GM12878 (cell line): Measurements from ENCODE around the gene TSC22D3. TPM values are rescaled to one million over a fixed set of nuclear protein-coding genes. Genes with fewer than 3 reads are reported as not detected.

ENCODE experiments used
- ATAC-seq: fragments of 200-7000 bp; cut with Tn5 transposase; 3 replicates; pipeline ENCODE4 v1.9.1; 2020; ENCODE audit warnings: mild to moderate bottlenecking, moderate library complexity
- BruUV-seq: library from RNA; stranded (reverse); fragments of 400-500 nt; replicated peaks from 2 replicates; lab custom pipeline; 2021; lab: Mats Ljungman, UMichigan
- CTCF ChIA-PET: fragments of 300-600 bp; sonication (Branson Sonifier 250); formaldehyde crosslinking; extraction: SDS; loops from one replicate; lab custom pipeline; 2021; ENCODE audit warnings: inconsistent platforms; lab: Yijun Ruan, JAX
- POLR2A ChIA-PET: fragments of 350-600 bp; formaldehyde crosslinking; extraction: SDS; loops from one replicate; lab custom pipeline; 2021; ENCODE audit warnings: inconsistent platforms; lab: Charles Lee
- RAD21 ChIA-PET: fragments of 300-600 bp; sonication (Branson Sonifier 250); formaldehyde crosslinking; loops from one replicate; lab custom pipeline; 2023; ENCODE audit warnings: antibody characterized with exemption; ENCODE audit not compliant: unreplicated experiment; lab: Charles Lee
- SMC1A ChIA-PET: fragments of 300-600 bp; sonication (Branson Sonifier 250); formaldehyde crosslinking; loops from one replicate; lab custom pipeline; 2023; ENCODE audit not compliant: unreplicated experiment, uncharacterized antibody; lab: Charles Lee
- DNase-seq: peaks from one replicate; pipeline ENCODE4 v3.0.0-alpha.2; 2011; ENCODE audit warnings: low read depth, low spot score
- FAIRE-seq: peaks from 3 replicates; lab custom pipeline; 2011; peaks lifted over from hg19 to GRCh38; lab: Jason Lieb, UNC
- H2AFZ ChIP-seq: 2 replicates; pipeline ENCODE4 v1.6.0; 2011; ENCODE audit warnings: low read depth, low read length, control low read depth; ENCODE audit not compliant: control insufficient read depth
- H3K27ac ChIP-seq: 2 replicates; pipeline ENCODE4 v1.5.1; 2011; ENCODE audit warnings: control low read depth; ENCODE audit not compliant: control insufficient read depth, insufficient read depth
- H3K27me3 ChIP-seq, 2 experiments: replicated peaks in 1 of 2; 2 replicates each; pipeline versions ENCODE4 v1.6.0 to v1.6.1; 2011; ENCODE audit warnings: low read length in 1 of 2; ENCODE audit not compliant: control insufficient read depth in 2 of 2, insufficient read depth in 2 of 2
- H3K36me3 ChIP-seq, 2 experiments: 2 replicates each; pipeline ENCODE4 v1.5.1; 2011; ENCODE audit warnings: low read length in 1 of 2; ENCODE audit not compliant: control insufficient read depth in 2 of 2, insufficient read depth in 2 of 2
- H3K4me1 ChIP-seq: 2 replicates; pipeline ENCODE4 v1.6.1; 2011; ENCODE audit warnings: mild to moderate bottlenecking, low read length, moderate library complexity, mixed read lengths; ENCODE audit not compliant: control insufficient read depth, insufficient read depth
- H3K4me2 ChIP-seq: 2 replicates; pipeline ENCODE4 v1.6.0; 2011; ENCODE audit warnings: control low read depth; ENCODE audit not compliant: control insufficient read depth, insufficient read depth
- H3K4me3 ChIP-seq: fragments of 200-600 bp; sonication (generic); 2 replicates; pipeline ENCODE4 v1.5.1; 2016
- H3K79me2 ChIP-seq: 2 replicates; pipeline ENCODE4 v1.6.0; 2011; ENCODE audit warnings: low read length; ENCODE audit not compliant: control insufficient read depth, insufficient read depth
- H3K9ac ChIP-seq: 2 replicates; pipeline ENCODE4 v1.8.0; 2011; ENCODE audit warnings: low read length, control low read depth, mixed read lengths; ENCODE audit not compliant: control insufficient read depth, insufficient read depth
- H3K9me3 ChIP-seq: replicated peaks from 3 replicates; pipeline ENCODE4 v1.5.1; 2011; ENCODE audit warnings: mild to moderate bottlenecking, low read length; ENCODE audit not compliant: control insufficient read depth, insufficient read depth
- H4K20me1 ChIP-seq: 2 replicates; pipeline ENCODE4 v1.6.0; 2011; ENCODE audit not compliant: control insufficient read depth, insufficient read depth
- ATF2 ChIP-seq: IDR thresholded peaks from 2 replicates; pipeline ENCODE4 v1.6.1; 2012; ENCODE audit warnings: low read length, inconsistent platforms
- FOXK2 ChIP-seq: fragments of 450-650 bp; IDR thresholded peaks from 2 replicates; pipeline ENCODE4 v1.6.1; 2017; ENCODE audit warnings: mild to moderate bottlenecking, moderate library complexity
- SKIL ChIP-seq: fragments of 450-650 bp; IDR thresholded peaks from 2 replicates; pipeline ENCODE4 v1.6.1; 2017; ENCODE audit warnings: mild to moderate bottlenecking, low read depth, inconsistent platforms; ENCODE audit not compliant: poor library complexity, severe bottlenecking
- SPI1 ChIP-seq: IDR thresholded peaks from 2 replicates; pipeline ENCODE4 v1.6.1; 2011; ENCODE audit warnings: low read depth, mild to moderate bottlenecking, low read length, moderate library complexity, borderline replicate concordance; ENCODE audit not compliant: insufficient read depth
- TCF12 ChIP-seq: IDR thresholded peaks from 2 replicates; pipeline ENCODE4 v1.6.1; 2011; ENCODE audit warnings: low read depth, mild to moderate bottlenecking, low read length
- TCF3 ChIP-seq: IDR thresholded peaks from 2 replicates; pipeline ENCODE4 v1.6.1; 2012; ENCODE audit warnings: low read depth, mild to moderate bottlenecking, low read length, borderline replicate concordance; ENCODE audit not compliant: insufficient read depth
- ZNF622 ChIP-seq: fragments of 450-650 bp; IDR thresholded peaks from 2 replicates; pipeline ENCODE4 v1.6.1; 2017; ENCODE audit warnings: mild to moderate bottlenecking, inconsistent platforms
- ZZZ3 ChIP-seq: IDR thresholded peaks from 2 replicates; pipeline ENCODE4 v1.6.1; 2011; ENCODE audit warnings: low read depth; ENCODE audit not compliant: control insufficient read depth, insufficient read length
- WGBS: methylation state at CpG from one replicate; pipeline ENCODE4 v1.1.6; 2016; ENCODE audit warnings: low lambda C conversion rate; ENCODE audit not compliant: insufficient replicate concordance, insufficient coverage; ENCODE audit errors: missing lambda C conversion rate; 5-methylcytosine and 5-hydroxymethylcytosine counted together
- in situ Hi-C: fragments of 300-500 bp; cut with MboI; formaldehyde crosslinking; loops from 9 replicates; pipeline ENCODE4 v1.14.3; 2018; ENCODE audit warnings: mixed read lengths
- intact Hi-C: fragments of 100-400 bp; cut with micrococcal nuclease; formaldehyde crosslinking; loops from one replicate; pipeline ENCODE4 v1.14.2; 2022; ENCODE audit not compliant: unreplicated experiment
- polyA plus RNA-seq, 11 experiments: library from polyadenylated mRNA; depleted of rRNA in 4 of 11; unstranded in 6 of 11; stranded (reverse) in 5 of 11; fragments of >200 nt; fragmentation: Nextera tagmentation in 4 of 11; fragmentation: Illumina TruSeq in 1 of 11; extraction: Ambion mirVana in 4 of 11; extraction: Trizol in 1 of 11; gene quantifications; 1 replicate in 1 of 11; 2 replicates in 10 of 11; pipeline versions ENCODE4 v1.2.1 to v1.2.3, GENCODE V29; 2011 to 2016; ENCODE audit warnings: inconsistent platforms in 2 of 11, missing spikeins in 2 of 11, low read depth in 1 of 11
- total RNA-seq, 4 experiments: library from RNA; depleted of rRNA in 3 of 4; stranded (reverse); fragments of >200 nt in 3 of 4; fragmentation: Illumina TruSeq in 1 of 4; extraction: Trizol in 1 of 4; gene quantifications; 2 replicates each; pipeline versions ENCODE4 v1.2.1 to v1.2.3, GENCODE V29; 2013 to 2021

The TSC22D3 gene
- total and polyA plus RNA-seq, 10 of the 15 experiments (the other 5 are each of a cell fraction or from before 2014, with no cell fraction given), result 4.6 to 122 (median 16.1) TPM

GRCh38 chrX:107734646-107735045 is 40.9 kb downstream of the TSC22D3 start:
- Histone ChIP-seq H3K4me2 (no peak overlapping the region), H3K9me3 (no peaks in the 10 kb centered on the region), H3K4me1 (no peaks in the 10 kb centered on the region), H3K9ac (no peak overlapping the region), H3K4me3 (no peak overlapping the region)
- BruUV-seq, result no TSS peak
- intact Hi-C loops, result no loop called here
- POLR2A ChIA-PET, result no interaction called here
- DNase-seq (no peak), FAIRE-seq (no peak)
- CTCF ChIA-PET, result interaction anchor here (1.5 to 2.1 kb wide), 2 partner anchors 61 to 75 kb away, joined by 4 to 5 read pairs; no protein-coding TSS in a partner anchor
- SMC1A ChIA-PET, result interaction anchor here (1.1 kb wide), 1 partner anchor 62 kb away, joined by 3 read pairs; no protein-coding TSS in a partner anchor
- RAD21 ChIA-PET, result no interaction called here
- TF ChIP-seq SPI1 (no peak), ZZZ3 (no peak), TCF3 (no peak), SKIL (no peak), ATF2 (no peak), ZNF622 (no peak), TCF12 (no peak), FOXK2 (no peak)
- TF ChIP-seq, all 136 proteins: peak for 0
- H3K79me2 ChIP-seq, result no peaks in the 10 kb centered on the region
- no peak overlapping the region for H2AFZ ChIP-seq
- in situ Hi-C loops, result no loop called here
- ATAC-seq, result no peak
- no peaks in the 10 kb centered on the region for H4K20me1 ChIP-seq
- H3K27me3 ChIP-seq, result no peaks in the 10 kb centered on the region
- H3K36me3 ChIP-seq, result no peaks in the 10 kb centered on the region
- 45% methylated on average over 3 of the region's 3 CpGs for WGBS
- H3K27ac ChIP-seq, result no peak overlapping the region
